GM12878 (cell line): ENCODE results near the gene ZNF544. TPM values are rescaled to one million over a fixed set of nuclear protein-coding genes. Genes with fewer than 3 reads are reported as not detected.

ENCODE experiments used
- ATAC-seq: fragments of 200-7000 bp; cut with Tn5 transposase; 3 replicates; pipeline ENCODE4 v1.9.1; 2020; ENCODE audit warnings: mild to moderate bottlenecking, moderate library complexity
- BruUV-seq: library from RNA; stranded (reverse); fragments of 400-500 nt; replicated peaks from 2 replicates; lab custom pipeline; 2021; lab: Mats Ljungman, UMichigan
- CTCF ChIA-PET: fragments of 300-600 bp; sonication (Branson Sonifier 250); formaldehyde crosslinking; extraction: SDS; loops from one replicate; lab custom pipeline; 2021; ENCODE audit warnings: inconsistent platforms; lab: Yijun Ruan, JAX
- POLR2A ChIA-PET: fragments of 350-600 bp; formaldehyde crosslinking; extraction: SDS; loops from one replicate; lab custom pipeline; 2021; ENCODE audit warnings: inconsistent platforms; lab: Charles Lee
- RAD21 ChIA-PET: fragments of 300-600 bp; sonication (Branson Sonifier 250); formaldehyde crosslinking; loops from one replicate; lab custom pipeline; 2023; ENCODE audit warnings: antibody characterized with exemption; ENCODE audit not compliant: unreplicated experiment; lab: Charles Lee
- SMC1A ChIA-PET: fragments of 300-600 bp; sonication (Branson Sonifier 250); formaldehyde crosslinking; loops from one replicate; lab custom pipeline; 2023; ENCODE audit not compliant: unreplicated experiment, uncharacterized antibody; lab: Charles Lee
- DNase-seq: peaks from one replicate; pipeline ENCODE4 v3.0.0-alpha.2; 2011; ENCODE audit warnings: low read depth, low spot score
- FAIRE-seq: peaks from 3 replicates; lab custom pipeline; 2011; peaks lifted over from hg19 to GRCh38; lab: Jason Lieb, UNC
- H2AFZ ChIP-seq: 2 replicates; pipeline ENCODE4 v1.6.0; 2011; ENCODE audit warnings: low read depth, low read length, control low read depth; ENCODE audit not compliant: control insufficient read depth
- H3K27ac ChIP-seq: 2 replicates; pipeline ENCODE4 v1.5.1; 2011; ENCODE audit warnings: control low read depth; ENCODE audit not compliant: control insufficient read depth, insufficient read depth
- H3K27me3 ChIP-seq, 2 experiments: replicated peaks in 1 of 2; 2 replicates each; pipeline versions ENCODE4 v1.6.0 to v1.6.1; 2011; ENCODE audit warnings: low read length in 1 of 2; ENCODE audit not compliant: control insufficient read depth in 2 of 2, insufficient read depth in 2 of 2
- H3K36me3 ChIP-seq, 2 experiments: 2 replicates each; pipeline ENCODE4 v1.5.1; 2011; ENCODE audit warnings: low read length in 1 of 2; ENCODE audit not compliant: control insufficient read depth in 2 of 2, insufficient read depth in 2 of 2
- H3K4me1 ChIP-seq: 2 replicates; pipeline ENCODE4 v1.6.1; 2011; ENCODE audit warnings: mild to moderate bottlenecking, low read length, moderate library complexity, mixed read lengths; ENCODE audit not compliant: control insufficient read depth, insufficient read depth
- H3K4me2 ChIP-seq: 2 replicates; pipeline ENCODE4 v1.6.0; 2011; ENCODE audit warnings: control low read depth; ENCODE audit not compliant: control insufficient read depth, insufficient read depth
- H3K4me3 ChIP-seq: fragments of 200-600 bp; sonication (generic); 2 replicates; pipeline ENCODE4 v1.5.1; 2016
- H3K79me2 ChIP-seq: 2 replicates; pipeline ENCODE4 v1.6.0; 2011; ENCODE audit warnings: low read length; ENCODE audit not compliant: control insufficient read depth, insufficient read depth
- H3K9ac ChIP-seq: 2 replicates; pipeline ENCODE4 v1.8.0; 2011; ENCODE audit warnings: low read length, control low read depth, mixed read lengths; ENCODE audit not compliant: control insufficient read depth, insufficient read depth
- H3K9me3 ChIP-seq: replicated peaks from 3 replicates; pipeline ENCODE4 v1.5.1; 2011; ENCODE audit warnings: mild to moderate bottlenecking, low read length; ENCODE audit not compliant: control insufficient read depth, insufficient read depth
- H4K20me1 ChIP-seq: 2 replicates; pipeline ENCODE4 v1.6.0; 2011; ENCODE audit not compliant: control insufficient read depth, insufficient read depth
- HDAC6 ChIP-seq: fragments of 200-600 bp; sonication (generic); IDR thresholded peaks from one replicate; pipeline ENCODE4 v1.8.0; 2017; ENCODE audit warnings: antibody characterized with exemption; ENCODE audit not compliant: unreplicated experiment
- RELA ChIP-seq: fragments of 450-650 bp; IDR thresholded peaks from 2 replicates; pipeline ENCODE4 v1.8.0; 2014; ENCODE audit warnings: borderline replicate concordance; ENCODE audit not compliant: partially characterized antibody
- SKIL ChIP-seq: fragments of 450-650 bp; IDR thresholded peaks from 2 replicates; pipeline ENCODE4 v1.6.1; 2017; ENCODE audit warnings: mild to moderate bottlenecking, low read depth, inconsistent platforms; ENCODE audit not compliant: poor library complexity, severe bottlenecking
- USF1 ChIP-seq: IDR thresholded peaks from 2 replicates; pipeline ENCODE4 v1.6.1; 2011; ENCODE audit warnings: borderline replicate concordance, low read depth, mild to moderate bottlenecking, moderate library complexity, mixed read lengths, low read length; ENCODE audit not compliant: insufficient read depth; ENCODE audit errors: extremely low read length
- ZBTB4 ChIP-seq: fragments of 450-650 bp; formaldehyde crosslinking; IDR thresholded peaks from 2 replicates; pipeline ENCODE4 v1.4.0; 2022; ENCODE audit warnings: mild to moderate bottlenecking, moderate library complexity
- ZNF384 ChIP-seq: IDR thresholded peaks from 2 replicates; pipeline ENCODE4 v1.6.1; 2012; ENCODE audit warnings: low read depth, mild to moderate bottlenecking, low read length, improper control_type of control experiment, borderline replicate concordance
- ZSCAN29 ChIP-seq: fragments of 450-650 bp; IDR thresholded peaks from 2 replicates; pipeline ENCODE4 v1.6.1; 2017; ENCODE audit warnings: mild to moderate bottlenecking, moderate library complexity
- WGBS: methylation state at CpG from one replicate; pipeline ENCODE4 v1.1.6; 2016; ENCODE audit warnings: low lambda C conversion rate; ENCODE audit not compliant: insufficient replicate concordance, insufficient coverage; ENCODE audit errors: missing lambda C conversion rate; 5-methylcytosine and 5-hydroxymethylcytosine counted together
- in situ Hi-C: fragments of 300-500 bp; cut with MboI; formaldehyde crosslinking; loops from 9 replicates; pipeline ENCODE4 v1.14.3; 2018; ENCODE audit warnings: mixed read lengths
- intact Hi-C: fragments of 100-400 bp; cut with micrococcal nuclease; formaldehyde crosslinking; loops from one replicate; pipeline ENCODE4 v1.14.2; 2022; ENCODE audit not compliant: unreplicated experiment
- polyA plus RNA-seq, 11 experiments: library from polyadenylated mRNA; depleted of rRNA in 4 of 11; unstranded in 6 of 11; stranded (reverse) in 5 of 11; fragments of >200 nt; fragmentation: Nextera tagmentation in 4 of 11; fragmentation: Illumina TruSeq in 1 of 11; extraction: Ambion mirVana in 4 of 11; extraction: Trizol in 1 of 11; gene quantifications; 1 replicate in 1 of 11; 2 replicates in 10 of 11; pipeline versions ENCODE4 v1.2.1 to v1.2.3, GENCODE V29; 2011 to 2016; ENCODE audit warnings: inconsistent platforms in 2 of 11, missing spikeins in 2 of 11, low read depth in 1 of 11
- total RNA-seq, 4 experiments: library from RNA; depleted of rRNA in 3 of 4; stranded (reverse); fragments of >200 nt in 3 of 4; fragmentation: Illumina TruSeq in 1 of 4; extraction: Trizol in 1 of 4; gene quantifications; 2 replicates each; pipeline versions ENCODE4 v1.2.1 to v1.2.3, GENCODE V29; 2013 to 2021
- TF ChIP-seq, protein P1 (sequence below): IDR thresholded peaks from 2 replicates; pipeline ENCODE4 v1.6.1; 2012; ENCODE audit warnings: low read depth, low read length, improper control_type of control experiment

Gene ZNF544
- total and polyA plus RNA-seq, 10 of the 15 experiments (the other 5 are each of a cell fraction or from before 2014, with no cell fraction given), result 27.3 to 70.1 (median 42.6) TPM

- no peak overlapping the region for H3K27ac ChIP-seq
- H3K9ac ChIP-seq, result no peak overlapping the region
- H3K4me2 ChIP-seq, result no peak overlapping the region
- H3K4me1 ChIP-seq, result no peaks in the 10 kb centered on the region; the same call in 1 of the 2 replicates
- DNase-seq, result no peak
- H3K36me3 ChIP-seq, result no peaks in the 10 kb centered on the region
- H3K9me3 ChIP-seq, result peaks cover 9% of the 10 kb centered on the region
- POLR2A ChIA-PET, result no interaction called here
- H4K20me1 ChIP-seq, result no peaks in the 10 kb centered on the region
- in situ Hi-C loops, result loop anchor here (10.0 kb wide), 1 partner anchor 1860 kb away; no protein-coding TSS in a partner anchor
- no TSS peak for BruUV-seq
- SMC1A ChIA-PET, result no interaction called here
- H3K27me3 ChIP-seq, result no peaks in the 10 kb centered on the region
- no peak for TF ChIP-seq SKIL
- TF ChIP-seq USF1, result no peak
- no peak for TF ChIP-seq HDAC6
- TF ChIP-seq, protein P1, sequence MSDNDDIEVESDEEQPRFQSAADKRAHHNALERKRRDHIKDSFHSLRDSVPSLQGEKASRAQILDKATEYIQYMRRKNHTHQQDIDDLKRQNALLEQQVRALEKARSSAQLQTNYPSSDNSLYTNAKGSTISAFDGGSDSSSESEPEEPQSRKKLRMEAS, result no peak
- no peak for TF ChIP-seq ZSCAN29
- TF ChIP-seq ZBTB4, result no peak
- TF ChIP-seq RELA, result no peak
- TF ChIP-seq ZNF384, result no peak
- TF ChIP-seq, all 136 proteins: peak for 0
- H3K79me2 ChIP-seq, result peaks cover 9% of the 10 kb centered on the region
- H2AFZ ChIP-seq, result no peak overlapping the region
- ChIA-PET RAD21 (no interaction called here), CTCF (no interaction called here)
- ATAC-seq, result no peak
- H3K4me3 ChIP-seq, result no peak overlapping the region
- intact Hi-C loops, result no loop called here
- no peak for FAIRE-seq
- WGBS, result 100% methylated on average over 2 of the region's 2 CpGs
These were observed 46.1 kb downstream of the ZNF544 start for GRCh38 chr19:58274771-58275201.
